ENCODE measurements around the gene KCNQ1. TPM values are rescaled to one million over a fixed set of nuclear protein-coding genes. Genes with fewer than 3 reads are reported as not detected.

Gene KCNQ1
- total RNA-seq, 1 experiment from 2014 or later = not detected

DNA sequence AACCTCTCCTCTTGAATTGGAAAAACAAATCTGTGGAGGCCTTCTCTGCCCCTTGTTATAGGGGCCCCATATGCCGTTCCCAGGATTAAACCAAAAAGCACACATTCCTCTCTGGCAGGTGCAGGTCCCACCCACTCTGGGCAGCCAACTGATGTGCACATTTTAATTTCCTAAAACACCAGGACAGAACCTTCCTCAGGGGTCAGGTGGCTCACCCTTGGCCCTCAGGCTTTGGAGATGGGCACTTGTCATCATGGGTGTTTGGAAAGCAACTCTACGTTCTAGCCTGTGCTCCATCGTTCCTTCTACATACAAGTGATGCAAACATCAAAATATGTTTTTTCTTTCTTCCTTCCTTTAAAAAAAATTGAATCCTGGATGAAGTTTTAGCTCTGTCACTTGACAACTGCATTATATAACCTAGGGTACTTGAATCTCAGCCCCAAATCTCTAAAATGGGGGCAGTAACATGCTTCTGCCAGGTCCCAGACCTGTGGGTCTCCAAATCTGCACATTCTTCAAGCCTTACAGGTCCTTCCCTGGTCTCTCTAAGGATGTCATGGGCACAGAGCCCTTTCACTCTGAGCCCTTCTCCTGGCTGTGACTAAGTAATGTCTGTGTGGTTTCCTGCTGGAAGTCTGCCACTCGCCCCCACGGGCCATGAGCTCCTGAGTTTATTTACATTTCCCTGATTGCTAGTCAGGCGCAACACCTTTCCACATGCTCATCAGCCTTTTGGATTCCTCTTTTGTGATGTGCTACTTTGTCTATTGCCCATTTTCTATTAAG, 211.2 kb downstream of the KCNQ1 start:
- Histone ChIP-seq H3K4me2 (no peak overlapping the region), H3K4me1 (replicated peaks; ENCODE audit: insufficient read depth) (no peaks in the 10 kb centered on the region), H4K20me1 (ENCODE audit: insufficient read depth) (no peaks in the 10 kb centered on the region), H3K4me3 (no peak overlapping the region), H3K36me3 (ENCODE audit: low read depth) (no peaks in the 10 kb centered on the region), H2AFZ (no peak overlapping the region), H3K79me2 (ENCODE audit: low read depth) (no peaks in the 10 kb centered on the region), H3K27me3 (ENCODE audit: insufficient read depth, low read depth) (no peaks in the 10 kb centered on the region), H3K27ac (no peak overlapping the region), H3K9me2 (ENCODE audit: insufficient read depth) (no peaks in the 10 kb centered on the region), H3K9me3 (ENCODE audit: insufficient read depth, low read depth) (peaks cover 39% of the 10 kb centered on the region), H3F3A (ENCODE audit: insufficient read depth, low read depth) (no peaks in the 10 kb centered on the region)
- DNase-seq = no peak
- intact Hi-C loops (cut with micrococcal nuclease; ENCODE audit: unreplicated experiment) = no loop called here
- no peak for TF ChIP-seq EZH2 (IDR thresholded peaks at IDR 0.05; ENCODE audit: low read depth)
- TF ChIP-seq, protein P1, sequence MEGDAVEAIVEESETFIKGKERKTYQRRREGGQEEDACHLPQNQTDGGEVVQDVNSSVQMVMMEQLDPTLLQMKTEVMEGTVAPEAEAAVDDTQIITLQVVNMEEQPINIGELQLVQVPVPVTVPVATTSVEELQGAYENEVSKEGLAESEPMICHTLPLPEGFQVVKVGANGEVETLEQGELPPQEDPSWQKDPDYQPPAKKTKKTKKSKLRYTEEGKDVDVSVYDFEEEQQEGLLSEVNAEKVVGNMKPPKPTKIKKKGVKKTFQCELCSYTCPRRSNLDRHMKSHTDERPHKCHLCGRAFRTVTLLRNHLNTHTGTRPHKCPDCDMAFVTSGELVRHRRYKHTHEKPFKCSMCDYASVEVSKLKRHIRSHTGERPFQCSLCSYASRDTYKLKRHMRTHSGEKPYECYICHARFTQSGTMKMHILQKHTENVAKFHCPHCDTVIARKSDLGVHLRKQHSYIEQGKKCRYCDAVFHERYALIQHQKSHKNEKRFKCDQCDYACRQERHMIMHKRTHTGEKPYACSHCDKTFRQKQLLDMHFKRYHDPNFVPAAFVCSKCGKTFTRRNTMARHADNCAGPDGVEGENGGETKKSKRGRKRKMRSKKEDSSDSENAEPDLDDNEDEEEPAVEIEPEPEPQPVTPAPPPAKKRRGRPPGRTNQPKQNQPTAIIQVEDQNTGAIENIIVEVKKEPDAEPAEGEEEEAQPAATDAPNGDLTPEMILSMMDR (conservative IDR thresholded peaks at IDR 0.05) = no peak
- POLR2A ChIA-PET (ENCODE audit: unreplicated experiment) = no interaction called here
- no TSS peak for BruUV-seq (replicated peaks)
- CTCF ChIA-PET = no interaction called here

DNA sequence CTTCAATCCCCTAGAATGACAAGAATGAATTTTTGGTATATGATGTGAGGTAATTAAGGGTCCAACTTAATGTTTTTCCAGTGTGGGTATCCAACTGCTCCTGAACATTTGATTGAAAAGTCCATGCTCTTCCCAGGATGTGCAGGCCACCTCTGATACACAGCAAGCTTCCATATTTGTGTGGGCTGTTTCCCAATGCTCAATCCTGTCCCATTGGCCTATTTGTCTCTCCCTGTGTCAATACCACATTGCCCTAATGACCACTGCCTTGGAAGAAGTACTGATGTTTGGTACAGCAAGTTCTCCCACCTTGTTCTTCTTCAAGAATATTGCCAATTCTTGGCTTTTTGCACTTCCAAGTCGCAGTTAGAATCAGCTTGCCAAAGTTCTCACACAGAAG, 212.1 kb downstream of the KCNQ1 start:
- Histone ChIP-seq H3K9me3 (ENCODE audit: insufficient read depth, low read depth) (peaks cover 37% of the 10 kb centered on the region), H3F3A (ENCODE audit: insufficient read depth, low read depth) (no peaks in the 10 kb centered on the region), H3K4me2 (no peak overlapping the region), H2AFZ (no peak overlapping the region), H3K27ac (no peak overlapping the region), H3K79me2 (ENCODE audit: low read depth) (no peaks in the 10 kb centered on the region), H3K4me1 (replicated peaks; ENCODE audit: insufficient read depth) (no peaks in the 10 kb centered on the region), H3K9me2 (ENCODE audit: insufficient read depth) (no peaks in the 10 kb centered on the region), H3K36me3 (ENCODE audit: low read depth) (no peaks in the 10 kb centered on the region), H3K27me3 (ENCODE audit: insufficient read depth, low read depth) (no peaks in the 10 kb centered on the region), H3K4me3 (no peak overlapping the region), H4K20me1 (ENCODE audit: insufficient read depth) (no peaks in the 10 kb centered on the region)
- POLR2A ChIA-PET (ENCODE audit: unreplicated experiment) = no interaction called here
- no peak for DNase-seq
- intact Hi-C loops (cut with micrococcal nuclease; ENCODE audit: unreplicated experiment) = no loop called here
- CTCF ChIA-PET = no interaction called here
- TF ChIP-seq EZH2 (IDR thresholded peaks at IDR 0.05; ENCODE audit: low read depth) = no peak
- TF ChIP-seq, protein P1 (conservative IDR thresholded peaks at IDR 0.05) = no peak
- BruUV-seq (replicated peaks) = no TSS peak

DNA sequence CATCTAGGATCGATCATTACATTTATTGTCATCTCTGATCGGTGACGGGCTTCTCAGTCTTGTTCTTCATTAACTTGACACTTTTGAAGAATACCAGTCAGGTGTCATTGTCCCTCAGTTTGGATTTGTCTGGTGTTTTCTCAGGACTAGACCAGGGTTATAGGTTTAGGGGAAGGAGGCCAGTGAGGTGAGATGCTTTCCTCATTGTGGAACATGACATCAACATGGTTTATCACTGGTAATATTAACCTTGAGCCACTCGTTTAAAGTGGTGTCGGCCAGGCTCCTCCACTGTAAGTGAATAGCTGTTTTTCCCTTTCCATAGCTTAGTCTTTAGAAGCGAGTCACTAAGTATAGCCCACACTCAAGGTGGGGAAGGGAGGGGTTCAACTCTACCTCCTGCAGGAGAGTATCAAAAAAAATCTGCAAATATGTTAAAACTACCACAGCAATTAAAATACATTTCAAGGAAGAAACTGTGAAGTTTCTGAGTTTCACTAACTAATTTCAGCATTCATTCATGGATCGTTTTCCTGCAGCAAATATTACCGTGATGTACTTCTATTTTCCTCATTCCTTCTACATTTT, 213.0 kb downstream of the KCNQ1 start:
- Histone ChIP-seq H3K79me2 (ENCODE audit: low read depth) (no peaks in the 10 kb centered on the region), H3K9me3 (ENCODE audit: insufficient read depth, low read depth) (peaks cover 32% of the 10 kb centered on the region), H3K27ac (no peak overlapping the region), H3K4me2 (no peak overlapping the region), H3F3A (ENCODE audit: insufficient read depth, low read depth) (no peaks in the 10 kb centered on the region), H4K20me1 (ENCODE audit: insufficient read depth) (no peaks in the 10 kb centered on the region), H3K36me3 (ENCODE audit: low read depth) (no peaks in the 10 kb centered on the region), H2AFZ (no peak overlapping the region), H3K27me3 (ENCODE audit: insufficient read depth, low read depth) (no peaks in the 10 kb centered on the region), H3K9me2 (ENCODE audit: insufficient read depth) (no peaks in the 10 kb centered on the region), H3K4me3 (no peak overlapping the region), H3K4me1 (replicated peaks; ENCODE audit: insufficient read depth) (no peaks in the 10 kb centered on the region)
- no peak for DNase-seq
- intact Hi-C loops (cut with micrococcal nuclease; ENCODE audit: unreplicated experiment) = no loop called here
- TF ChIP-seq, protein P1 (conservative IDR thresholded peaks at IDR 0.05) = no peak
- TF ChIP-seq EZH2 (IDR thresholded peaks at IDR 0.05; ENCODE audit: low read depth) = no peak
- no TSS peak for BruUV-seq (replicated peaks)
- ChIA-PET POLR2A (ENCODE audit: unreplicated experiment) (no interaction called here), CTCF (no interaction called here)
